Mesothelial cell of epicardium (in vitro differentiated cells): Measurements from ENCODE around the gene GOLGA5. TPM values are rescaled to one million over a fixed set of nuclear protein-coding genes. Genes with fewer than 3 reads are reported as not detected.
A peak's percentile ranks its signal among the peaks of the same experiment; 100 is the strongest.

Experiments
- DNase-seq, 2 experiments: peaks; one replicate each; pipeline ENCODE4 v3.0.0; 2021; ENCODE audit warnings: low spot score in 2 of 2; ENCODE audit not compliant: unreplicated experiment in 2 of 2
- H3K27ac Mint-ChIP-seq: 2 replicates; pipeline ENCODE4 v1.8.0; 2021; ENCODE audit warnings: mixed read lengths
- H3K27me3 Mint-ChIP-seq: 2 replicates; pipeline ENCODE4 v1.8.0; 2021; ENCODE audit warnings: low read depth, mixed read lengths
- H3K36me3 Mint-ChIP-seq: 2 replicates; pipeline ENCODE4 v1.8.0; 2021; ENCODE audit warnings: mixed read lengths
- H3K4me1 Mint-ChIP-seq: 2 replicates; pipeline ENCODE4 v1.8.0; 2021; ENCODE audit warnings: mixed read lengths
- H3K4me3 Mint-ChIP-seq: 2 replicates; pipeline ENCODE4 v1.8.0; 2021; ENCODE audit warnings: mild to moderate bottlenecking, moderate library complexity, mixed read lengths
- H3K9me3 Mint-ChIP-seq: 2 replicates; pipeline ENCODE4 v1.8.0; 2021; ENCODE audit warnings: mixed read lengths
- CTCF ChIP-seq: fragments of 200-600 bp; sonication (generic); IDR thresholded peaks from one replicate; pipeline ENCODE4 v1.5.0; 2021; ENCODE audit warnings: antibody characterized with exemption; ENCODE audit not compliant: unreplicated experiment
- total RNA-seq: library from RNA; stranded (reverse); gene quantifications from 3 replicates; pipeline ENCODE4 v1.2.1, GENCODE V29; 2021

The GOLGA5 gene
- total RNA-seq, 1 donor from 2014 or later: 36.3 TPM

- Mint-ChIP-seq H3K4me1 (peaks cover 27% of the 10 kb centered on the region), H3K9me3 (peaks cover 12% of the 10 kb centered on the region), H3K36me3 (peaks cover 10% of the 10 kb centered on the region), H3K4me3 (peak overlapping the region; percentile 99), H3K27ac (peak overlapping the region; percentile 99), H3K27me3 (no peaks in the 10 kb centered on the region)
- DNase-seq: peak in 1 of 2 experiments; percentile 40
- TF ChIP-seq CTCF: no peak
Measured at GRCh38 chr14:92794547-92794941, 439 bp downstream of the GOLGA5 start.

GRCh38 chr14:92794961-92795360 lies 856 bp downstream of the GOLGA5 start:
- DNase-seq: no peak
- H3K27ac Mint-ChIP-seq: peak overlapping the region; percentile 99
- H3K27me3 Mint-ChIP-seq: no peaks in the 10 kb centered on the region
- no peak for TF ChIP-seq CTCF
- peaks cover 9% of the 10 kb centered on the region for H3K9me3 Mint-ChIP-seq
- H3K36me3 Mint-ChIP-seq: peaks cover 9% of the 10 kb centered on the region
- H3K4me1 Mint-ChIP-seq: peaks cover 30% of the 10 kb centered on the region
- H3K4me3 Mint-ChIP-seq: peak overlapping the region; percentile 99

GRCh38 chr14:92797935-92798653 lies 4.0 kb downstream of the GOLGA5 start:
- Mint-ChIP-seq H3K4me3 (no peak overlapping the region), H3K4me1 (peaks cover 46% of the 10 kb centered on the region), H3K27ac (no peak overlapping the region)

GRCh38 chr14:92798811-92799210 lies 4.7 kb downstream of the GOLGA5 start:
- no peak overlapping the region for H3K4me3 Mint-ChIP-seq
- H3K36me3 Mint-ChIP-seq: peaks cover 20% of the 10 kb centered on the region
- H3K4me1 Mint-ChIP-seq: peaks cover 40% of the 10 kb centered on the region
- DNase-seq: no peak
- no peak for TF ChIP-seq CTCF
- no peak overlapping the region for H3K27ac Mint-ChIP-seq
- no peaks in the 10 kb centered on the region for H3K9me3 Mint-ChIP-seq
- no peaks in the 10 kb centered on the region for H3K27me3 Mint-ChIP-seq

More at GRCh38 chr14:92797935-92798653, 4.0 kb downstream of the GOLGA5 start:
- no peak for TF ChIP-seq CTCF
- no peaks in the 10 kb centered on the region for H3K9me3 Mint-ChIP-seq
- H3K36me3 Mint-ChIP-seq: peaks cover 14% of the 10 kb centered on the region
- H3K27me3 Mint-ChIP-seq: no peaks in the 10 kb centered on the region
- no peak for DNase-seq

GRCh38 chr14:92800012-92800411 lies 5.9 kb downstream of the GOLGA5 start:
- no peaks in the 10 kb centered on the region for H3K9me3 Mint-ChIP-seq
- H3K36me3 Mint-ChIP-seq: peaks cover 26% of the 10 kb centered on the region
- H3K4me1 Mint-ChIP-seq: peaks cover 36% of the 10 kb centered on the region
- DNase-seq: no peak
- no peaks in the 10 kb centered on the region for H3K27me3 Mint-ChIP-seq
- no peak overlapping the region for H3K27ac Mint-ChIP-seq
- no peak for TF ChIP-seq CTCF
- no peak overlapping the region for H3K4me3 Mint-ChIP-seq
